HG02678 (cell line): Measurements from ENCODE around the gene SPATA2L.

ENCODE experiments used
- ATAC-seq: cut with Tn5 transposase; IDR thresholded peaks from one replicate; pipeline ENCODE4 v1.9.1; 2021; ENCODE audit warnings: mild to moderate bottlenecking, moderate library complexity; ENCODE audit not compliant: unreplicated experiment

SPATA2L gene

GRCh38 chr16:89701425-89702406 is at the start of gene SPATA2L:
TSS of gene SPATA2L (minus strand) at chr16:89701705. CDS start at chr16:89701232, 473 bp downstream.
- peak; percentile 72 for ATAC-seq

- ATAC-seq: no peak
Measured at GRCh38 chr16:89749637-89750036, 48.1 kb upstream of the SPATA2L start.

GRCh38 chr16:89748921-89749320 is 47.4 kb upstream of the SPATA2L start:
- no peak for ATAC-seq

- no peak for ATAC-seq
Measured at GRCh38 chr16:89748076-89748475, 46.6 kb upstream of the SPATA2L start.

- ATAC-seq: no peak
Measured at GRCh38 chr16:89746043-89746442, 44.5 kb upstream of the SPATA2L start.

GRCh38 chr16:89744813-89745212 is 43.3 kb upstream of the SPATA2L start:
- no peak for ATAC-seq

GRCh38 chr16:89742948-89743347 is 41.4 kb upstream of the SPATA2L start:
- ATAC-seq: no peak

GRCh38 chr16:89741342-89742014 is 40.0 kb upstream of the SPATA2L start:
- ATAC-seq: no peak

GRCh38 chr16:89739383-89739782 is 37.9 kb upstream of the SPATA2L start:
- ATAC-seq: no peak

- ATAC-seq: no peak
Measured at GRCh38 chr16:89738538-89739317, 37.2 kb upstream of the SPATA2L start.

- no peak for ATAC-seq
Measured at GRCh38 chr16:89738072-89738377, 36.5 kb upstream of the SPATA2L start.

GRCh38 chr16:89737341-89738071 is 36.0 kb upstream of the SPATA2L start:
- no peak for ATAC-seq

GRCh38 chr16:89736554-89736953 is 35.0 kb upstream of the SPATA2L start:
- no peak for ATAC-seq

GRCh38 chr16:89733792-89734191 is 32.3 kb upstream of the SPATA2L start:
- ATAC-seq: no peak

- no peak for ATAC-seq
Measured at GRCh38 chr16:89733322-89733721, 31.8 kb upstream of the SPATA2L start.

GRCh38 chr16:89732918-89733242 is 31.4 kb upstream of the SPATA2L start:
- ATAC-seq: no peak

GRCh38 chr16:89732142-89732917 is 30.8 kb upstream of the SPATA2L start:
- ATAC-seq: no peak

- ATAC-seq: no peak
Measured at GRCh38 chr16:89730610-89731234, 29.2 kb upstream of the SPATA2L start.

GRCh38 chr16:89729863-89730593 is 28.5 kb upstream of the SPATA2L start:
- ATAC-seq: no peak
